NCI-H2196 (cell line): Measurements from ENCODE around the gene CNGB1.
"Not testable (repeated sequence)": the region's sequence is repeated elsewhere in the genome, so short reads cannot be mapped to it uniquely, and the experiment has no call there.

Experiments used
- DNase-seq: peaks from one replicate; lab custom pipeline; 2025; ENCODE audit not compliant: unreplicated experiment; lab: John Stamatoyannopoulos, UW

Gene CNGB1

DNA sequence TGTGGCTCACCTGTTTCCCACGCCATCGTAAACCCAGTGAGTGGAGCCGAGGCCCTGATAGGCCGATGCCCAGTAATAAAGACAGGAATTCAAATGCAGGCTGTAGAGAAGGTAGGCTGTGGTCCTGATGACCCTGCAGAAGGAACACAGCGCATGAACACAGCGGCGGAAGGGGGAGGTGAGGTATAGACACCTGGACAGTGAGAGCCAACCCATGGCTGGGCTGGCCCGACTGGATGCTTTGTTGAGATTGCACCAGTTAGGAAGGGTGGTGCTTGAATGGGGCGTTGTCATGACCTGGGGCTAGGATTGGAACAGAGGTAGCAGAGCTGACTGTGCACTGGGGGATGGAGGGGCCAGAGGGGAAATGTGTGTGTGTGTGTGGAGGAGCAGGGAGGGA, 59.2 kb downstream of the CNGB1 start:
- DNase-seq = no peak

DNA sequence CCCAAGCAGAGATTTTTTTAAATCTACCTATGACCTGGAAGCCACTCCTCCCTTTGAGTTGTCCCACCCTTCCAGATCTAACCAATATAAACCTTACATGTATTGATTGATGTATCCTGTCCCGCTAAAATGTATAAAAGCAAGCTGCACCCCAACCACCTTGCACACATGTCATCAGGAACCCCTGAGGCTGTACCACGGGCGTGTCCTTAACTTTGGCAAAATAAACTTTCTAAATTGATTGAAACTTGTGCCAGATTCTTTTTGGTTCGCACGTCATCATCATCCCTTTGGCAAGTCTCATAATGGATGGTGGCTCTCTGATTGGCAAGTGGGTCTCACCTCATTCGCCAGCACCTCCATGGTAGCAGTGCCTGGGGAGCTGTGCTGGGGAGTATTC, 60.2 kb downstream of the CNGB1 start:
- no peak for DNase-seq

DNA sequence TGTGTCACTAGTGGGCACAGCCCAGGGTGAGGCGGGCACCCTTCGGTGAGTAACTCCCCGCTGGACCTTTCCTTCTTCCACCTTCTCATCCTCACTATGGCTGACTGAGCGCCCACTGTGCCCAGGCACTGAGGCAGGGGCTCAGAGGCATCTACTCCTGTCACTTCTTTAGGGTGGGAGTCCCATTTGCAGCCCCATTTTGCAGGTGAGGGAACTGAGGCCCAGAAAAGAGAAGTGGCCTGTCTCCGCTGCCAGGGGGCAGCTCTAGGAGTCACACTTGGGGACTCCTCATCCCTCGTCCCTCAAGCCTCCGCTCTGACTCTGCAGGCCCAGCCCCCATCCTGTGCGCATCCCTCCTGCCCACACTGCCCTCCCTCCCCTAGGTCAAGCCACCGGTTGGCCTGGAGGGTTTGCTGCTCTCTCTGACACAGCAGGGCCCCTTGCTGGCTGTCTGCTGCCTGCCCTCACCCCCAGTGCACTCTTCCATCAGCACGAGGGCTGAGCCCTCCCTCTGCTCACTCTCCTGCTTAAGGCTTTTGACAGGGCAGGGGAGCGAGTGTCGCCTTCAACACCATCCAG, 62.4 kb downstream of the CNGB1 start:
- no peak for DNase-seq

DNA sequence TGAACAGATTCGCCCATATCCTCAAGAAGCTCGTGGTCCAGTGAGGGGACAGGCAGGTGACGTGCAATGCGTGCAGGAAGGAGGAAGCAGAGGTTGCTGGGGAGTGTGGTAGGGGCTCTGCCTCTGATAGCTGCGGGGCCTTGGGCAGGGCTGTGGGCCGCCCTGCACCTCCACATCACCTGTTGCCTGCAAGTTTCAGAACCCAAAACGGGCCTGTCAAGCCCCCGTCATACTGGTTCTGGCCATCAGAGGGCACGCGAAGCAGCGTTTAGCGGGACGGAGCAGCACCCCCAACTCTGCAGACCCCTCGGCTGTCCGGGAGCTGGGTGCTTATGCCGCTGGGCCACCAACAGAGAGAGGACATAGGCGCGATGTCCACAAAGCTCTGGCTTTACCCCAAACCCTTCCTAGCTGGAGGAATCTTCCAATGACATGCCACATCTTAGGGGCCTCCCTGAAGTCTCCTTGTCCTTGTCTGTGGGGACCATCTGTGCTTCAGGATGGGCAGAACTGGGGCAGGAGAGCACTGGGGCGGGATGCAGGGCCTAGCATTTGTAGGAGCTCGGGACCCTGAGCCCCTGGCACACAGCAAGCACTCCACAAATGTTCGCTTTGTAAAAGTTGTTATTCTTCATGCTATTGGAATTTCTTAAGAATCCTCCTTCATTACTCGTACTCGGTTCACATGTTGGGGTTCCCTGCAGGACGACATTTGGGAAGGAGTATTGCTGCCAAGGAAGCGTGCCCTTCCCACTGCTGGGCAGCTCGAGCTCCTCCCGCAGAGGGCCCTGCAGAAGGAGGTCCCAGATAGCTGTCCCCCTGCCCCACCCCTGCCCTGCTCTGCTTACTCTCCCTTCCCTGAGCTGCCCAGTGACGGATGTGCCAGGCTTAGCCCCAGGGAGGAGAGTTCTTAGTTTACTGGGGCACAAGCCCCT, 64.3 kb downstream of the CNGB1 start:
- no peak for DNase-seq

DNA sequence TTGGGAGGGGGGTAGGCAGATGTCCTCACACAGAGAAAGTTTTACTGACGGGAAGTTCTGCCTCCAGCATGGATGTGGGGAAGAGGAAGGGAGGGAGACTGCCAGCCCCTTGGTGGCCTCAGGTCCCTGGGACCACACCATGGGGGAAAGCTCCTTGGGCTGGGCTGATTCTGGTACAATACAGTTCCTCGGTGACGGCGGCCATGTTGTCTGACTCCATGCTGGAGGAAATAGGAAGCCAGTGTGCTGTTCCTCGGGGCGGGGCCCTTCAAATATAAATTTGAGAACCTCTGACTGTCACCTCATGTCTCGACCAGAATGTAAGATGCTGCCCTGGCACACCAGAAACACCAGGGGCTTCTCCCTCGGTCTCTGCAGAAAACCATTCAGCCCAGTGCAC, 66.8 kb downstream of the CNGB1 start:
- DNase-seq = no peak

DNA sequence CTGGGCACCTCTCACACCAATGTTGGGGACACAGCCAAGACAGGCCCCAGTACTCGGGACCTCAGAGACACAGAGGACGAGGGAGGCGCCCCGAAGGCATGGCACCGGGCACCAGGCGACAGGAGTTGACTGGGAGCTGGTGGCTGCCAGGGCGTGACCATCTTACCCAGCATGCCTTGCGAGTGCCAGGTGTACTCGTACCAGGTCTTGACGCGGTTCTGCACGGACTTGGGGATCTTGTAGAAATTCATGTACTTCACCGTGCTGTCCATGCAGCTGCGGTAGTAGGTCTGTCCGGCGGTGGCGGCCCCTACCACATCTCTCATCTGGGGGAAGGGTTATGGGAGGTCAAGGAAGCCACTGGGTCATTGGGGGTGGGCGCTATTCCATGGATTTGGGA, 67.3 kb downstream of the CNGB1 start:
- DNase-seq = no peak

DNA sequence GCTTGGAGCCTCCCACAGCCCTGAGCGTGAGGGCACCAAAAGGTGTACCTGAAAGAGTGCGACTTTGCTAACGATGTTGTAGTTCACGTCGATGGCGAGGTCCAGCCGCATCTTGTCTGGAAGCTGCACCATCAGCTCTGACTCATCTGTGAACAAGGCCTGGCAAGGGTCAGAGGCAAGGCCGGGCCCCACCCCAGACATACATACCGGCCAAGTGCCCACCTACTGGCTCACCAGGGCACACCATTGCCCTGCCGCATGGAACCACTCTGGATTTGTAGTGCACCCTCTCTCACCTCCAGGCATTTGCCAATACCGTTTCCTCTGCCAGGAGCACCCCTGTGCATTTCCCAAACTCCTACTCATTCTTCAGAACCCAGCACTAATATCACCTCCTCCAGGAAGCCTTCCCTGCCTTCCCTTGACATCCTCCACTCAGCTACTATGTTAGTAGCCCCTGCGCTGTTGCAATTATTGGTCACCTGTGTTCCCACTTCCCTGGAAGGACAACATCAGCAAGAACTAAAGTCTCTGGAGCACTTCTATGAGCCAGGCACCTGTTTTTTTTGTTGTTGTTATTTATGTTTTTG, 69.4 kb downstream of the CNGB1 start:
- no peak for DNase-seq

DNA sequence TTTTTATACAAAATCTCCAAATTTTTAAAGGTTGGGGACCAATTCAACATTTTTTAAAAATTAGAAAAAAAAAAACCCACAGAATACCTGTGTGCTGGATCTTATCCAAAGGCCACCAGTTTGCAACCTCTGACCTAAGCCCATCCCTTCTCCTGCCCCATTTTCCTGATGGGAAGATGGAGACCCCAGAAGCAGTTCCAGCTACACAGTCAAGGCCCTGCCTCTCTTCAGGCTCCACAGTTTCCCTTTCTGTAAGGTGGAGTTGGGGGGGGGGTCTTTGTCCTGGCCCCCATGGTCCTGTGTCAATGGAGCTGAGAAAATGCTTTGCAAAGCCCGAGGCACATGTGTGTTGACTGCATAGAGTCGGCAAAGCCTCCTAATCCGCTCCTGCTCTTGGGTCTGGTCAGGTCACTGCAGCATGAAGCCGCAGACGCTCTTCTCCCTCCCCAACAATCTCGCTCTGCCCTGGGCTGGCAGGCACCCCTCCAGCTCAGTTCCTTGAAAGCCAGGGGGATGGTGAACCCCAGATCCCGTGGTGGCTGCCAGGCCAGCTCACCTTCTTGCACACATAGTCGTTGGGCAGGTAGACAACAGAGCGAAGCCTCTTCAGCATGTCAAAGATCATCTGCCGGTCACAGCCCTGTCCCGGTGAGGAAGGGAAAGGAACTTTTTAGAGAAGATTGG, 70.0 kb downstream of the CNGB1 start:
- no peak for DNase-seq

DNA sequence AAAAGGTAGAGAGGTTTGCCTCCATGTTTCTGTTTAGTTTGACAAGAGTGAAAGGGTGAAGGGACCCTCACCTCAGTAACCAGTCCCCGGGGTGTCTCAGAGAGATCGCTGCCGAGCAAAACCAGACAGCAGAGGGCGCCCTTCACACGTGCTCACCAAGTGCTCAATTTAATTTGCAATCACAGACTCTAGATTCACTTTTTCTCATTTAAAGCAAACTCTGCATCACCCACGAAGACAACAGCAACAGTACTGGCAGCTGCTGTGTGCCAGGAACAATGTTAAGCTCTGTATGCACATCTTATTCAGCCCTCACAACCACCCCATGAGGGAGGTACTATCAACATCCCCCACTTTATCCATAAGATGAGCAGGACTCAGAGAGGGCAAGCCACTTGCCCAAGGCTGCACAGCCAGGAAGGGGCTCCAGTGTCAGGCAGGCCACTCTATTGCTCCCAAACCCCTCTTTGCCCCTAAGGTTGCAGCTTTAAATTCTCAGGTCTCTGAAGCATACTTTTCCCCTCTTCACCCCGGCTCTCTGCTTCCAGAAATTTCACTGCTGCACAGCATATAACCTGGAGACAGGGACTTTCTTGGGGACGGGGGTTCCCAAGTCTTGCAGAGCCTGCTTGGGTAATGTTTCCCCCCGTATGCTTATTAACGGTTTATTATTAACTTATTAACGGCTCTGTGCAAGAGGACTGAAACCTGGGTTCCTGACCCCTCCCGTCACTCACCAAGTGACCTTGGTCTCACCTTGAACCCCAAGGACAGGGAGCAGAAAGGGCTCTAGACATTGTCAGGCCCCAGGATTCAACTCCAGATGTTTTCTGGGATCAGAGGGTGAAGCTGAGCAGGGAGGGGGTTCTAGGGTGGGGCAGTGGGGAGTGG, 70.9 kb downstream of the CNGB1 start:
- peak; percentile 51 for DNase-seq

DNA sequence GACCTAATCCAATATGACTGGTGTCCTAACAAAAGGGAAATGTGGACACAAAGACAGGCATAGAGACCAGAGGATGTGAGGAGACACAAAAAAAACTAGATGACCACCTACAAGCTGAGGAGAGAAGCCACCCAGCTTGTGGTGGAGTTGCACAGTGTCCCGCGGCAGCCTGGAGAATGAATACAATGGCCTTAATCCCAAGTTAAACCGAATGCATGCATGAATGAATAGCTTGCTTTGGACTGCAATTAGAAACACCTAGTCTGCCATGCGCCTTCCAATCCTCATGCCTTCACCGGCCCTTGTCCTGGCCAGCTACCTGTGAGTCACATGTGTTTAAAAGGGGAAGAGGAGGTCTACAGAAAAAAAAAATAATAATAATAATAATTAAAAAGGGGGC, 72.0 kb downstream of the CNGB1 start:
- DNase-seq = no peak

DNA sequence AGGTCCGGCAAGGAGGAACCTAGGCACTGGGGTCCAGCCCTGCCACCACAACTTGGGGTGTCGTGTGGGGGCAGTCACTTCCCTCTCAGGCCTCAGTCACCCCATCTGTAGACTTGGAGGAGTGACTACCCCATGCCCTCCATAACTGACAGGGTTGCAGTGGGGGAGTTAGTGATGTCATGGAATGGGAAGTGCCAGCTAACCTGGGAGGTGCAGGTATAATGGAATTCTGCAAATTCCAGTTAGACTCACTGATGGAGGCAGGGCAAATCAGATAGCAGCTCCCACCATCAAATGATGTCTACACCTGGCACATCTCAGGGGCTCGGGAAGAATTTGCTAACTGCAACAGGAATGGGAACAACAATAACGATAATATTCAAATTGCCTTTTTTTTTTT, 72.9 kb downstream of the CNGB1 start:
- DNase-seq = no peak

DNA sequence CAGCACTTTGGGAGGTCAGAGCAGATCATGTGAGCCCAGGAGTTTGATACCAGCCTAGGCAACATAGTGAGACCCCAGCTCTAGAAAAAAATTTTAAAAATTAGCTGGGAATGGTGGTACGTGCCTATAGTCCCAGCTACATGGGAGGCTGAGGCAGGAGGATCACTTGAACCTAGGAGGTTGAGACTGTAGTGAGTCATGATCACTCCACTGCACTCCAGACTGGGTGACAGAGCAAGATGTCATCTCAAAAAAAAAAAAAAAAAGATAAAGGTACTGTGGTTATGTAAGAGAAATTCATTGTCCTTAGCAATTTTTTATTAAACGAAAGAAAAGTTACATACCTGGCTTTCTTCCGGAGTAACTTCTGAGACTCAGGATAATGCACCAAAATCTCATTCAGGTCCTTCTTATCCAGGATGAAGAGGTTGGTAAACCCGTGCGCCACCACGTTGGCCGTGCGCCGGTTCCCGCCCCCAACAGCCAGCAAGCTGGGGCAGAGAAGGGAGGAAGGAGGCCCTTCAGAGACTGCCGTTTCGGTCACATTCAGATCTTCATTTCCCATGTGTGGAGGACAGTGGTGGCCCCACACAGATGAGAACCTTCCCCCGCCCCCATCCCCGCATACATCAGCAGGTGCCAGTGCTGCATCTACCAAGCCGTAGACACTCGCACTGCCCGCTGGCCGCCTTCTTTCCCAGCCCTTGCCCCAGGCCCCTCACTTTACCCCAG, 73.7 kb downstream of the CNGB1 start:
- DNase-seq = no peak

DNA sequence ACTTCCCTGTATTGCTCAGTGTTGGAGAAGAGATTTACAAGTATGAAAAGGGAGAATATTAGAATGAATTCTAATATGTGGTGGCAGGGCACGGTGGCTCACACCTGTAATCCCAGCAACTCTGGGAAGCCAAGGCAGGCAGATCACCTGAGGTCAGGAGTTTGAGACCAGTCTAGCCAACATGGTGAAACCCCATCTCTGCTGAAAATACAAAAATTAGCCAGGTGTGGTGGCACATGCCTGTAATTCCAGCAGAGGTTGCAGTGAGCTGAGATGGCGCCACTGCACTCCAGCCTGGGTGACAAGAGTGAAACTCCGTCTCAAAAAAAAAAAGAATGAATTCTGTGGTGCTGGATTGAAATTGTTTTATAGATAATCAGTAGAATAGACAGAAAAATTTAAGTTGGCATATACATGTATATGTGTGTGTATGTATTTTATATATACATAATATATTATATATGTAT, 75.8 kb downstream of the CNGB1 start:
- DNase-seq = not testable (repeated sequence)

DNA sequence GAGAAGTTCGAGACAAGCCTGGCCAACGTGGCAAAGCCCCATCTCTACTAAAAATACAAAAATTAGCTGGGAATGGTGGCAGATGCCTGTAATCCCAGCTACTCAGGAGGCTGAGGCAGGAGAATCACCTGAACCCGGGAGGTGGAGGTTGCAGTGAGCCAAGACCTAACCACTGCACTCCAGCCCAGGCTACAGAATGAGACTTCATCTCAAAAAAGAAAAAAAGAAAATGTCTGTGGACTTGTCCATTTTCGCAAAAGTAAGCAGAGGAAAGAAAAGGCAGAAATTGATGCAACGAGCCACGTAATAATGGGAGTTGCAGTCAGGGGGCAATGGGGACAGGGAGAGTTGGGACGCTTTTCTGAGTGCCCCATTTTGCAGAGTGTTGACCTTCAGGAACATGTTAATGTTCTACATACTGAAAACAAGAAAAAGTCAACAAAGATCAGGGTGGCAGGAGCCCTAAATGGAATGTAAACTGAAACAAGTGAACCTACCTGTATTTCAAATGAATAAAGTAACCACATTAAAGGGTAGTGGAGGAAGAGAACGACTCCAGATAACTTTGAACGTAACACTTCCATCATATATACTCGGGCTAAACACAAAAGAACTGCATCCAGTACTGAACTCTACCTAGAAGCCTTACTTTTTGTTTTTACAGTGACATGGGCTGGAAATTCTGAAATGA, 76.4 kb downstream of the CNGB1 start:
- DNase-seq = no peak

DNA sequence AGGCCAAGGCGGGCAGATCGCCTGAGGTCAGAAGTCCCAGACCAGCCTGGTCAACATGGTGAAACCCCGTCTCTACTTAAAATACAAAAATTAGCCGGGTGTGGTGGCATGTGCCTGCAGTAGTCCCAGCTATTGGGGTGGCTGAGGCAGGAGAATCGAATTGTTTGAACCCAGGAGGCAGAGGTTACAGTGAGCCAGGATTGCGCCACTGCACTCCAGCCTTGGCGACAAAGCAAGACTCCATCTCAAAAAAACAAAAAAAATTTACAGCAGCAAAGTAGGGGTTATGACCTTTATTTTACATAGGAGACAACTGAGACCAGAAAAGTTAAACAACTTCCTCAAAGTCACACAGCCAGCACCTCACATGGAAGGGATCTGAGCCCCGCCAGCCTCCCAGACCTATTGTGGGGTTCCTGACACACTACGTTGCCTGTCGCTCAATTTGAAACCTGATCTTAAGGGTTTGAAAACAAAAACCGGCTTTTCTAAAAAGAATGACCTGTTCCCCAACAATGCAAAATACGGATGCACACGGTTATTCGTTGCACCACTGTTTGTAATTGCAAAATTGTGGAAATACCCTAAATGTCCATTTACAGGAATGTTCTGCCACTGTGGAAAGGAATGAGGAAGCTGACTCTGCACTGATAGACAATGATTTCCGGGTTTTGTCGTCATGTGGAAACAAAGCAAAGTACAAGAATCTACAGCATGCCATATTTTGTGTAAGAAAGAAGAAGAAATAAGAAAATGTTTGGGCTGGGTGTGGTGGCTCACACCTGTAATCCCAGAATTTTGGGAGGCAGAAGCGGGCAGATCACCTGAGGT, 77.2 kb downstream of the CNGB1 start:
- no peak for DNase-seq

DNA sequence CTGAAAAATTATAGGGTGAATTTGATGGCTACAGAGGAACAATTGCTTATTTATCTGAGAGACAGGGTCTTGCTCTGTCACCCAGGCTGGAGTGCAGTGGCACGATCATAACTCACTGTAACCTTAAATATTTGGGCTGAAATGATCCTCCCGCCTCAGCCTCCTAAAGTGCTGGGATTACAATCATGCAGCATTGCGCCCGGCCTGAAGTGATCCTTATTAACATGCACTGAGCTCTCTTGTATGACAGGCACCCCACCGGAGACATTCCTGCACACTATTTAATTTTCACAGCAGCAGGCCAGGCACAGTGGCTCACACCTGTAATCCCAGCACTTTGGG, 77.7 kb downstream of the CNGB1 start:
- no peak for DNase-seq

DNA sequence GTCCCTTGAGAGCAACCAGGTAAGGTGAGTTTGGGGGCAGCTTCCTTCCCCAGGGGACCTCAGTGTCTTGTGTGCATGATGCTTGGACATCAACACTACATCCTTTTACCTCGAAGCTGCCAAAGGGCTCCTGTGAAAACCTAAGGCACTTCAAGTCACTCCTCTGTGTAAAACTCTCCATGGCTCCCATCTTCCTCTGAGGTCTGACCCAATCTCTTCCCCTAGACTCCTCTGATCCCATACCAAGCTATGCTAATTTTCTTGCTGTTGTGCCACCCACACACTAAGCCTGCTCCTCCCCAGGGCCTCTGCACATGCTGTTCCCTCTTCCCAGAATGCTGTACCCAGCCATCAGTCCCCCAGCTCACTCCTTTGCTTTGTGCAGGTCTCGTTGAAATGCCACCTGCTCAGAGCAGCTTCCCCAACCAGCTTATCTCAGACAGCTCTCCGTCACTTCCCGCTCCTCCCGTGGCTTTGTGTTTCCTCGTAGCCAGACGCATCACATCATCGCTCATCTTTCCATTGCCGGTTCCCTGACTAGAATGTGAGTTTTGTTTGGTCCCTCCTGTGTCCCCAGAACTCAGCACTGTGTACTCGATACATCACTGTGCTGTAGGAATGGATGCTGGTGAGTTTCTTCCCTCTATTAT, 78.4 kb downstream of the CNGB1 start:
- DNase-seq = no peak

DNA sequence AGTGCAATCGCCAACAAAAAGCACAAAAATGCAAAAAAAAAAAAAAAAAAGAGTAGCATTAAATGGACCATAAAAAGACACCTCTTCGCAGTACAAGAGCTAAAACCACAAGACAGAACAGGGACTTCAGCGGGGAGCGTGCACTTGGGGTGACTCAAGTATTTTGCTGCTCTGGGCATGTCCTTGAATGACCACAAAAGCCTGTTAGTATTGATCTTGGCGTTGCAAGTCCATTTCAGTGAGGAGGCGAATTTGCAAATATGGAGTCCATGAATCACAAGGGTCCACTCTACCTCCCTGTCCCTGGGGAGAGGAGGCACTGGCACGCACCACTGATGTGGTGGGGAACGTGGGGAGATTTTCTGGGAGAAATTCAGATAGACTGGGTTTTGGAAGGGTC, 78.9 kb downstream of the CNGB1 start:
- DNase-seq = no peak
